Stimulated activated CD8-positive, alpha-beta memory T cell treated with anti-CD3 and anti-CD28 coated beads, Interleukin-15, amount 100 ng/mL, for 4 hours (primary cell): ENCODE data around the gene CPXM1.
A peak's percentile ranks its signal among the peaks of the same experiment; 100 is the strongest.
"Not testable (repeated sequence)": the region's sequence is repeated elsewhere in the genome, so short reads cannot be mapped to it uniquely, and the experiment has no call there.

ENCODE experiments used
- DNase-seq, 2 donors: peaks; one replicate each; pipeline ENCODE4 v3.0.0-alpha.2; 2020; ENCODE audit warnings: low read depth in 2 of 2

CPXM1 gene

GRCh38 chr20:2800521-2801285 lies at the start of gene CPXM1:
TSS of gene CPXM1 (minus strand) at chr20:2800627. CDS start at chr20:2800572, 55 bp downstream.
- DNase-seq = no peak

- DNase-seq = no peak
Observed at GRCh38 chr20:2849529-2849928, 49.1 kb upstream of the CPXM1 start.

GRCh38 chr20:2847802-2848201 lies 47.4 kb upstream of the CPXM1 start:
- DNase-seq = no peak

- no peak for DNase-seq
Observed at GRCh38 chr20:2846698-2847097, 46.3 kb upstream of the CPXM1 start.

GRCh38 chr20:2845607-2846006 lies 45.2 kb upstream of the CPXM1 start:
- no peak for DNase-seq

GRCh38 chr20:2840967-2841531 lies 40.6 kb upstream of the CPXM1 start:
- DNase-seq = no peak

- DNase-seq = peak; percentile 79 to 85
Observed at GRCh38 chr20:2840138-2840966, 39.9 kb upstream of the CPXM1 start, which contains the start of the genes PCED1A and VPS16. TSS of gene PCED1A (minus strand) at chr20:2840655. CDS start at chr20:2839912, 743 bp downstream. TSS of gene VPS16 (plus strand) at chr20:2840745. CDS start at chr20:2840775, 30 bp downstream.

GRCh38 chr20:2839732-2840137 lies 39.3 kb upstream of the CPXM1 start:
- no peak for DNase-seq

GRCh38 chr20:2838847-2839671 lies 38.6 kb upstream of the CPXM1 start:
- DNase-seq = no peak

GRCh38 chr20:2838170-2838797 lies 37.9 kb upstream of the CPXM1 start:
- no peak for DNase-seq

GRCh38 chr20:2837221-2837960 lies 37.0 kb upstream of the CPXM1 start:
- no peak for DNase-seq

GRCh38 chr20:2836035-2836434 lies 35.6 kb upstream of the CPXM1 start:
- DNase-seq = no peak

GRCh38 chr20:2835331-2835796 lies 34.9 kb upstream of the CPXM1 start:
- no peak for DNase-seq

- no peak for DNase-seq
Observed at GRCh38 chr20:2834401-2835110, 34.1 kb upstream of the CPXM1 start.

GRCh38 chr20:2833761-2834160 lies 33.3 kb upstream of the CPXM1 start:
- DNase-seq = no peak

GRCh38 chr20:2831206-2831605 lies 30.8 kb upstream of the CPXM1 start:
- not testable (repeated sequence) for DNase-seq

- DNase-seq = no peak
Observed at GRCh38 chr20:2829376-2829775, 28.9 kb upstream of the CPXM1 start.

- no peak for DNase-seq
Observed at GRCh38 chr20:2826655-2827054, 26.2 kb upstream of the CPXM1 start.

- no peak for DNase-seq
Observed at GRCh38 chr20:2825761-2826160, 25.3 kb upstream of the CPXM1 start.

GRCh38 chr20:2822073-2822472 lies 21.6 kb upstream of the CPXM1 start:
- DNase-seq = no peak
